UCSD-AML1 (cell line): ENCODE measurements around the gene TPP1.
A peak's percentile ranks its signal among the peaks of the same experiment; 100 is the strongest.

Experiments
- DNase-seq: peaks from one replicate; lab custom pipeline; 2025; ENCODE audit not compliant: unreplicated experiment; lab: John Stamatoyannopoulos, UW

TPP1 gene

GRCh38 chr11:6612213-6613041 is 6.8 kb downstream of the TPP1 start, which contains the start of gene TAF10:
Gene TAF10 (minus strand): TSS chr11:6612216. CDS start chr11:6612189, 27 bp downstream.
- DNase-seq, result peak; percentile 97

- DNase-seq, result no peak
Measured at GRCh38 chr11:6611963-6612212, 7.3 kb downstream of the TPP1 start.

GRCh38 chr11:6611092-6611962 is 7.9 kb downstream of the TPP1 start:
- no peak for DNase-seq

- no peak for DNase-seq
Measured at GRCh38 chr11:6610591-6610990, 8.6 kb downstream of the TPP1 start.

GRCh38 chr11:6609502-6610015 is 9.7 kb downstream of the TPP1 start:
- DNase-seq, result no peak

- DNase-seq, result no peak
Measured at GRCh38 chr11:6608726-6609501, 10.3 kb downstream of the TPP1 start.

GRCh38 chr11:6608011-6608410 is 11.2 kb downstream of the TPP1 start:
- DNase-seq, result no peak

GRCh38 chr11:6607190-6607795 is 11.9 kb downstream of the TPP1 start:
- no peak for DNase-seq

GRCh38 chr11:6606471-6607189 is 12.6 kb downstream of the TPP1 start:
- peak; percentile 89 for DNase-seq

GRCh38 chr11:6604790-6605189 is 14.4 kb downstream of the TPP1 start:
- no peak for DNase-seq

- DNase-seq, result peak; percentile 69
Measured at GRCh38 chr11:6604081-6604626, 15.1 kb downstream of the TPP1 start.

- peak; percentile 92 for DNase-seq
Measured at GRCh38 chr11:6603287-6604080, 15.7 kb downstream of the TPP1 start, which contains the start of the genes ILK and RRP8. Gene ILK (plus strand): TSS chr11:6603774. CDS start chr11:6604272, 498 bp downstream. Gene RRP8 (minus strand): TSS chr11:6603616. CDS start chr11:6603502, 114 bp downstream.

GRCh38 chr11:6602096-6602940 is 16.9 kb downstream of the TPP1 start:
- DNase-seq, result no peak

- DNase-seq, result no peak
Measured at GRCh38 chr11:6601041-6601461, 18.2 kb downstream of the TPP1 start.

- no peak for DNase-seq
Measured at GRCh38 chr11:6599881-6600390, 19.3 kb downstream of the TPP1 start.

- DNase-seq, result no peak
Measured at GRCh38 chr11:6599449-6599848, 19.8 kb downstream of the TPP1 start.

GRCh38 chr11:6598555-6598954 is 20.7 kb downstream of the TPP1 start:
- DNase-seq, result no peak
